ENCODE data around the gene SSBP4.
A peak's percentile ranks its signal among the peaks of the same experiment; 100 is the strongest.
"Not testable (repeated sequence)": the region's sequence is repeated elsewhere in the genome, so short reads cannot be mapped to it uniquely, and the experiment has no call there.

SSBP4 gene

GRCh38 chr19:18419195-18419698 is at the start of gene SSBP4:
Gene SSBP4, plus strand, starts transcription at chr19:18419398. Its CDS starts 251 bp downstream, at chr19:18419649.
- peak; percentile 48 for DNase-seq

DNA sequence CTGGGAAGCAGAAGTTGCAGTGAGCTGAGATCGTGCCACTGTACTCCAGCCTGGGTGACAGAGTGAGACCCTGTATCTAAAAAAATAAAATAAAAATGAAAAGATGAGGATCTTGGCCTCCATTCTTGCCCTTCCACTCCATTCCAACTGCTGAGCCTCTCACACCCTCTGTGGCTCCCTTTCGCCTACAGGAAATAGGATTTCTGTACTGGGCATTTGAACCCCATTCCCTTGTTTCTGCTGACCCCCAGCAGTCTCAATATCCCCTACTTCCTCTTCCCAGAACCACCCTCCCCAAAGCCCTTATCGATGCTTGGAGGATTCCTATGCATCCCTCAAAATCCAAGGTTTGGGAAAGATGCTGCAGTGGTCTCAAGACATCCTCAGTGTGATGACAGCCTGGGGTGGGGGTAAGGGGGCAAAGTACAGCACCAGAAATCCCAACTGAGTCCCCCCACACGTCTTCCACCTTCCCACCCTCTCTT is 45.7 kb upstream of the SSBP4 start:
- DNase-seq, result no peak

- peak; percentile 9 for DNase-seq
Measured at GRCh38 chr19:18373892-18374629, 45.1 kb upstream of the SSBP4 start.

- no peak for DNase-seq
Measured at GRCh38 chr19:18377026-18377425, 42.2 kb upstream of the SSBP4 start.

DNA sequence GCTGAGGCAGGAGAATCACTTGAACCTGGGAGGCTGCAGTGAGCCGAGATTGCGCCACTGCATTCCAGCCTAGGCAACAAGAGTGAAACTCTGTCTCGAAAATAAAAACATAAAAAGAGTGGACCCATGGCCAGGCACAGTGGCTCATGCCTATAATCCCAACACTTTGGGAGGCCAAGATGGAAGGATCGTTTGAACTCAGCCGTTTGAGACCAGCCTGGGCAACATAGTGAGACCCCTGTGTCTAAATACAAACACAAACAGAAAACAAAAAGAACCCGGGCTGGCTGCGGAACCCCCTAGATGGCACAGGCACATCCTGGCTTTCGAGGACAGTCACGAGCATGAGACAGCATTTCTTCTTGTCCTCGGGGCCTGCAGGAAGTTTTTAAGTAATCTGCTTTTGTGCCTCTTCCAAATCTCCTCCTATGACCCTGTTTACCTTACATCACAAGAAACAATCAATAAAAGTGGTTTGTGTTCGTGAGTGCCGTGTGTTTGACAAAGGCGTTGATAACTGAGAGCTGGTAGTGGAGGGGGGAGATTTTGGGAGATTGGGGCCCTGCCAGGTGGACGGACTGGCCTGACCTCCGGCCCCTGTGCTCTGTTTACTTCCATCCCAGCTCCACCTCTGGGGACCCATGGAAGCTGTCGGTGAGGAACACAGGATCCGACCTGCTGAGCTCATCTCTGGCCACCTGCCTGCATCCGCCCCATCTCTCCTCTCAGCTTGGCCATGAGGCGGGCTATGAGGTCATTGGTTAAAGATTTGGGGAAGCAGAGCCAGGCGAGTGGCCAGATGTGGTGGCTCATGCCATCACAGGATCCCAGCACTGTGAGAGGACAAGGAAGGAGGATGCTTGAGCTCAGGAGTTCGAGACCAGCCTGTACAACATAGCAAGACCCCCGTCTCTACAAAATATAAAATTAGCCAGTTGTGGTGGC is 39.1 kb upstream of the SSBP4 start:
- DNase-seq, result no peak

GRCh38 chr19:18380843-18381242 is 38.4 kb upstream of the SSBP4 start:
- no peak for DNase-seq

DNA sequence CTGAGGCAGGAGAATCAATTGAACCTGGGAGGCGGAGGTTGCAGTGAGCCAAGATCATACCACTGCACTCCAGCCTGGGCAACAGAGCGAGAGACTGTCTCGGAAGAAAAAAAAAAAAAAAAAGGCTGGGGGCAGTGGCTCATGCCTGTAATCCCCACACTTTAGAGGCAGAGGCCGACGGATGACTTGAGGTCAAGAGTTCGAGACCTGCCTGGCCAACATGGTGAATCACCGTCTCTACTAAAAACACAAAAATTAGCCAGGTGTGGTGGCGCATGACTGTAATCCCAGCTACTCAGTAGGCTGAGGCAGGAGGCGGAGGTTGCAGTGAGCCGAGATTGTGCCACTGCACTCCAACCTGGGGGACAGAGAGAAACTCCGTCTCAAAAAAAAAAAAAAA is 35.6 kb upstream of the SSBP4 start:
- DNase-seq, result not testable (repeated sequence)

DNA sequence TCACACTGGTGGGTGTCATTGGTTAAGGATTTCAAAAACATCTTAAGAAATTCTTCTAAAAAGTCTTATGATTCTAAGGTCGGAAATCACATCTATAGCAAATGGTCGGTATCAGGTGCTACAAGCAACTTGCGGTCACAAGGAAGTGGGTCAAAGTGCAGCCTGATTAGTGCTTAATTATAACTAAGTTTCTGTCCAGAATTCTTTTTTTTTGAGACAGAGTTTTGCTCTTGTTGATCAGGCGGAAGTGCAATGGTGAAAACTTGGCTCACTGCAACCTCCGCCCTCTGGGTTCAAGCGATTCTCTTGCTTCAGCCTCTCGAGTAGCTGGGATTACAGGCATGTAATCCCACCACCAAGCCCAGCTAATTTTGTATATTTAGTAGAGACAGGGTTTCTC is 34.4 kb upstream of the SSBP4 start:
- DNase-seq, result no peak

DNA sequence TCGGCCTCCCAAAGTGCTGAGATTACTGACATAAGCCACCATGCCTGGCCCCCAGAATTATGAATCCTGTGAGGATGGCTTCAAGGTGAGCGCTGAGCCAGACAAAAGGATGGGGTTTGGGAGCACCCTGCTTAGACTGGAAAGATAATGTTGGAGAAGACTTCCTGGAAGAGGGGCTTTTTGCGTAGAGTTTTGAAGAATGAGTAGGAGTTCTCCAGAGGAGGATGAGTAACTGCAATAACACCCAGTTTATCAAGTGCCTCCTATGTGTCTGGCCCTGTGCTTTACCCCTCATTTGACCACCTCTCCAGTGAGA is 33.9 kb upstream of the SSBP4 start:
- DNase-seq, result no peak

GRCh38 chr19:18385675-18386542 is 33.3 kb upstream of the SSBP4 start, which contains the start of gene GDF15:
Gene GDF15, plus strand, starts transcription at chr19:18386158. Its CDS starts 32 bp downstream, at chr19:18386190.
- no peak for DNase-seq

GRCh38 chr19:18386543-18387271 is 32.5 kb upstream of the SSBP4 start:
- no peak for DNase-seq

DNA sequence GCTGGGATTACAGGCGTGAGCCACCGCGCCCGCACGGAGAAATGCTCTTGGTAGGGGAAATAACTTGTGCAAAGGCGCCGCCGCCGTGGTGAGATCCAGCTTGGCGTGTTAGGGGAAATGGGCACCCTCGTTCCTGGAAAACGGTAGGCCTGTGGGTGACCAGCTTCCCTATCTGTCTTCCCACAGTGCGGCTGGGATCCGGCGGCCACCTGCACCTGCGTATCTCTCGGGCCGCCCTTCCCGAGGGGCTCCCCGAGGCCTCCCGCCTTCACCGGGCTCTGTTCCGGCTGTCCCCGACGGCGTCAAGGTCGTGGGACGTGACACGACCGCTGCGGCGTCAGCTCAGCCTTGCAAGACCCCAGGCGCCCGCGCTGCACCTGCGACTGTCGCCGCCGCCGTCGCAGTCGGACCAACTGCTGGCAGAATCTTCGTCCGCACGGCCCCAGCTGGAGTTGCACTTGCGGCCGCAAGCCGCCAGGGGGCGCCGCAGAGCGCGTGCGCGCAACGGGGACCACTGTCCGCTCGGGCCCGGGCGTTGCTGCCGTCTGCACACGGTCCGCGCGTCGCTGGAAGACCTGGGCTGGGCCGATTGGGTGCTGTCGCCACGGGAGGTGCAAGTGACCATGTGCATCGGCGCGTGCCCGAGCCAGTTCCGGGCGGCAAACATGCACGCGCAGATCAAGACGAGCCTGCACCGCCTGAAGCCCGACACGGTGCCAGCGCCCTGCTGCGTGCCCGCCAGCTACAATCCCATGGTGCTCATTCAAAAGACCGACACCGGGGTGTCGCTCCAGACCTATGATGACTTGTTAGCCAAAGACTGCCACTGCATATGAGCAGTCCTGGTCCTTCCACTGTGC is 30.9 kb upstream of the SSBP4 start:
- DNase-seq, result peak; percentile 65

GRCh38 chr19:18388960-18389725 is 30.1 kb upstream of the SSBP4 start:
- DNase-seq, result no peak

DNA sequence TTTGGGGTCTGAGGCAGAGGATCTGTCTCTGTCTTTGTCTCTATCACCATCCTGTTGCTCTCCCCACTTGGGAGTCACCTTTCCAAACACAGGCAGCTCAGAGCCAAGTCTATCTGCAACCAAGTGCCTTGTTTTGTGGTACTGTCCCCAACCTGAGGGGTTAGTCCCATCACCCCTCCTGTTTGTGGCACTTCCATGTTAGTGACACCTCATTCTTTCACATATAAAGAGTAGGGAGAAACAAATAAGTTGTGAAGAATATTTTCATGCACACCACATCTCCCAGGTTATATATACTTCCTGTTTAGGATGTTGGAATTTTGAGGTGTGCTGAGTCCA is 29.5 kb upstream of the SSBP4 start:
- DNase-seq, result no peak

- DNase-seq, result no peak
Measured at GRCh38 chr19:18390065-18390907, 28.9 kb upstream of the SSBP4 start.

DNA sequence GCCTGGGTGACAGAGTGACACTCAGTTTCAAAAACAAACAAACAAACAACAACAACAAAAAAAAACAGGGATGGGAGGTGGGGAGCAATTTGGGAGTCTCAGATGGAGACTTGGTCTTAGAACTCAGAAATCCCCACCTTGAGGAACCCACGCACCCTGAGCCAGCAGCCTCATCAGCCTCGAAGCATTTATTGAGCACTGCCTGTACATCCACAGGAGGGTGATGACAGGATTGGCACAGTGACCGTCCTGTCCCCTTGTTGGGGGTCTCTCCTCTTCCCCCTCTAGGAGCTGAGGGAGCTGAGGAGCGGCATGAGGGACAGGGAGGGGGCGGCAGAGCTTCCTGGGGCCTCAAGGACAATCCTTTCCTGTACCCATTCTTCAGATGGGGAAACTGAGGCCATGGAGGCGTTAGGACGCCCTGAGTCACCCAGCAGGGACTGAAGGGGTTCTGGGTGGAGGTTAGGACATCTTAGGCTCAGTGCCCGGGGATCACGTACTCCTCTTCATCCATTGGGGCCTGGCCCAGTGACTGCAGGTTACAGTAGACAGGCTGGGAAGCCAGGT is 27.6 kb upstream of the SSBP4 start:
- DNase-seq, result no peak

- no peak for DNase-seq
Measured at GRCh38 chr19:18392417-18392816, 26.8 kb upstream of the SSBP4 start.

GRCh38 chr19:18392926-18393325 is 26.3 kb upstream of the SSBP4 start:
- DNase-seq, result no peak

DNA sequence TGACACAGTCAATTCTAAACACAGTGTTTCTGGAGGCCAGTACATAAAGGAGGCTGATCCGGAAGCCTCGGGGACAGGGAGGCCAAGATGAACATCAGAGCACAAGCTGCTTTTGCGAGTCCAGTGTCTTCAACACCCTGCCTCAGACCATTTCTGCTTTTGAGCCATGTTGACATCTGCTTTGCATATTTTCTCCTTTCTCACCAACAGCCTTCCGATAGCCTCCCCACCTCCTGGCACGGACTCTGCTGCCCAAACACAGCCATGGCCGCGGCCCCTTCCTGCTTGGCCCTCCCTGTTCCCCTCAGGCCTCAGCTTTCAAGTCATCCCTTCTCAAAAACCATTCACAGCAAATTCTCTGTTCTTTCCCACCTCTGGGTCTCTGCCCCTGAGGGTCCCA is 25.4 kb upstream of the SSBP4 start:
- DNase-seq, result no peak

Data from activated CD4-positive, alpha-beta T cell treated with anti-CD3 and anti-CD28 coated beads for 1 hour (primary cell).